HepG2 (cell line): ENCODE measurements around the gene NUP93. TPM values are rescaled to one million over a fixed set of nuclear protein-coding genes. Genes with fewer than 3 reads are reported as not detected.

Experiments used
- ATAC-seq: fragments of 200-7000 bp; cut with Tn5 transposase; 3 replicates; pipeline ENCODE4 v1.9.1; 2020; ENCODE audit warnings: mild to moderate bottlenecking, moderate library complexity
- BruUV-seq: library from RNA; stranded (reverse); fragments of 400-500 nt; replicated peaks from 2 replicates; lab custom pipeline; 2021; lab: Mats Ljungman, UMichigan
- CTCF ChIA-PET: fragments of 300-600 bp; formaldehyde crosslinking; extraction: SDS; loops from one replicate; lab custom pipeline; 2021; ENCODE audit warnings: low total read pairs, inconsistent platforms, low intra/inter-chr PET ratio; lab: Yijun Ruan, JAX
- POLR2A ChIA-PET: fragments of 350-600 bp; sonication (Branson Sonifier 250); formaldehyde crosslinking; loops from one replicate; lab custom pipeline; 2020; ENCODE audit warnings: antibody characterized with exemption, inconsistent platforms; lab: Yijun Ruan, JAX
- DNase-seq: peaks from one replicate; pipeline ENCODE4 v3.0.0-alpha.2; 2015; ENCODE audit warnings: low spot score
- FAIRE-seq: peaks from 3 replicates; lab custom pipeline; 2011; peaks lifted over from hg19 to GRCh38; lab: Jason Lieb, UNC
- H2AFZ ChIP-seq: one replicate; pipeline ENCODE4 v1.6.1; 2011; ENCODE audit warnings: low read length, inconsistent platforms
- H3K27ac ChIP-seq: fragments of 300-600 bp; 3 replicates; pipeline ENCODE4 v1.8.0; 2011; ENCODE audit warnings: mixed run types, mild to moderate bottlenecking, mixed read lengths, low read length, inconsistent platforms; ENCODE audit not compliant: insufficient read depth; ENCODE audit errors: extremely low read length
- H3K27me3 ChIP-seq, 2 experiments: fragments of 200-600 bp in 1 of 2; 2 replicates in 1 of 2; 3 replicates in 1 of 2; pipeline versions ENCODE4 v1.6.0 to v1.8.0; 2011; ENCODE audit warnings: low read length in 2 of 2, mild to moderate bottlenecking in 2 of 2, moderate library complexity in 2 of 2, inconsistent platforms in 1 of 2; ENCODE audit not compliant: insufficient read depth in 2 of 2, control insufficient read depth in 1 of 2
- H3K36me3 ChIP-seq, 2 experiments: fragments of 200-600 bp in 1 of 2; replicated peaks in 1 of 2; 2 replicates in 1 of 2; 3 replicates in 1 of 2; pipeline versions ENCODE4 v1.5.1 to v1.8.0; 2011; ENCODE audit warnings: low read length in 2 of 2, inconsistent platforms in 1 of 2; ENCODE audit not compliant: insufficient read depth in 2 of 2, control insufficient read depth in 1 of 2
- H3K4me1 ChIP-seq: 2 replicates; pipeline ENCODE4 v1.5.1; 2012; ENCODE audit warnings: low read length, inconsistent platforms; ENCODE audit not compliant: insufficient read depth
- H3K4me2 ChIP-seq: 2 replicates; pipeline ENCODE4 v1.6.0; 2011; ENCODE audit warnings: low read depth, low read length, inconsistent platforms
- H3K4me3 ChIP-seq, 3 experiments: fragments of 200-600 bp in 1 of 3; sonication (generic), shearing (Covaris generic) in 1 of 3; replicated peaks in 1 of 3; 2 replicates each; pipeline ENCODE4 v1.5.1; 2011 to 2016; ENCODE audit warnings: low read length in 3 of 3, inconsistent platforms in 2 of 3, low read depth in 2 of 3, mild to moderate bottlenecking in 2 of 3, control low read depth in 1 of 3, mixed read lengths in 1 of 3; ENCODE audit not compliant: insufficient read depth in 1 of 3
- H3K79me2 ChIP-seq: one replicate; pipeline ENCODE4 v1.6.1; 2011; ENCODE audit warnings: low read length, inconsistent platforms; ENCODE audit not compliant: insufficient read depth
- H3K9ac ChIP-seq: 2 replicates; pipeline ENCODE4 v1.6.0; 2011; ENCODE audit warnings: mild to moderate bottlenecking, low read depth, low read length, inconsistent platforms; ENCODE audit not compliant: insufficient read depth
- H3K9me3 ChIP-seq: 2 replicates; pipeline ENCODE4 v1.5.1; 2012; ENCODE audit warnings: mild to moderate bottlenecking, low read length
- H4K20me1 ChIP-seq: 2 replicates; pipeline ENCODE4 v1.6.0; 2011; ENCODE audit warnings: inconsistent platforms, mild to moderate bottlenecking, low read length, moderate library complexity; ENCODE audit not compliant: insufficient read depth
- AKNA ChIP-seq: sonication (generic); formaldehyde crosslinking; IDR thresholded peaks from 2 replicates; pipeline ENCODE4 v1.4.0; 2020; ENCODE audit warnings: missing genetic modification reagents, borderline replicate concordance
- BRF2 ChIP-seq: sonication (generic); formaldehyde crosslinking; IDR thresholded peaks from 2 replicates; pipeline ENCODE4 v1.8.1; 2022; ENCODE audit warnings: mild to moderate bottlenecking, missing genetic modification reagents
- CREB1 ChIP-seq, 2 experiments: fragments of 450-650 bp in 1 of 2; IDR thresholded peaks; 2 replicates each; pipeline ENCODE4 v1.6.1; 2016 to 2017; ENCODE audit warnings: control low read depth in 1 of 2, mild to moderate bottlenecking in 1 of 2, missing compliant biosample characterization in 1 of 2, missing genetic modification characterization in 1 of 2
- HNRNPLL ChIP-seq: fragments of 200-400 bp; formaldehyde crosslinking; IDR thresholded peaks from 2 replicates; pipeline ENCODE4 v1.6.1; 2017; ENCODE audit warnings: mild to moderate bottlenecking, low read depth, low read length; ENCODE audit not compliant: poor library complexity, severe bottlenecking
- KAT7 ChIP-seq: IDR thresholded peaks from 2 replicates; pipeline ENCODE4 v1.6.1; 2018; ENCODE audit warnings: borderline replicate concordance, missing compliant biosample characterization
- MED8 ChIP-seq: sonication (generic); formaldehyde crosslinking; IDR thresholded peaks from 2 replicates; pipeline ENCODE4 v1.8.1; 2023; ENCODE audit warnings: mild to moderate bottlenecking, missing genetic modification reagents; ENCODE audit not compliant: insufficient replicate concordance
- TBX3 ChIP-seq: fragments of 450-650 bp; IDR thresholded peaks from 2 replicates; pipeline ENCODE4 v1.6.1; 2017; ENCODE audit warnings: antibody characterized with exemption, mild to moderate bottlenecking, inconsistent platforms, borderline replicate concordance
- THRA ChIP-seq: sonication (generic); formaldehyde crosslinking; IDR thresholded peaks from 2 replicates; pipeline ENCODE4 v1.4.0; 2020; ENCODE audit warnings: missing genetic modification reagents, borderline replicate concordance
- U2AF1 ChIP-seq: fragments of 200-400 bp; formaldehyde crosslinking; optimal IDR thresholded peaks from 2 replicates; pipeline ENCODE3; 2017; ENCODE audit warnings: mild to moderate bottlenecking, low read depth, low read length
- ZEB1 ChIP-seq: IDR thresholded peaks from 2 replicates; pipeline ENCODE4 v1.6.1; 2012; ENCODE audit warnings: mild to moderate bottlenecking, low read depth, inconsistent platforms; ENCODE audit not compliant: insufficient replicate concordance
- ZFP36L1 ChIP-seq: sonication (generic); formaldehyde crosslinking; IDR thresholded peaks from 2 replicates; pipeline ENCODE4 v1.8.0; 2022; ENCODE audit warnings: mild to moderate bottlenecking, missing genetic modification reagents, moderate library complexity
- ZFP37 ChIP-seq: sonication (generic); formaldehyde crosslinking; IDR thresholded peaks from 2 replicates; pipeline ENCODE4 v1.4.0; 2020; ENCODE audit warnings: missing genetic modification reagents, borderline replicate concordance
- ZNF121 ChIP-seq: sonication (generic); formaldehyde crosslinking; IDR thresholded peaks from 2 replicates; pipeline ENCODE4 v1.5.0; 2020; ENCODE audit warnings: mild to moderate bottlenecking, missing genetic modification reagents
- ZNF274 ChIP-seq: sonication (generic); formaldehyde crosslinking; IDR thresholded peaks from 2 replicates; pipeline ENCODE4 v1.5.1; 2020; ENCODE audit warnings: mild to moderate bottlenecking, missing genetic modification reagents
- ZNF550 ChIP-seq: sonication (generic); formaldehyde crosslinking; IDR thresholded peaks from 2 replicates; pipeline ENCODE4 v1.4.0; 2020; ENCODE audit warnings: mild to moderate bottlenecking, missing genetic modification reagents, borderline replicate concordance
- ZSCAN12 ChIP-seq: sonication (generic); formaldehyde crosslinking; IDR thresholded peaks from 2 replicates; pipeline ENCODE4 v1.9.0; 2021; ENCODE audit warnings: mild to moderate bottlenecking, missing genetic modification reagents
- WGBS: methylation state at CpG from one replicate; pipeline ENCODE4 v1.1.6; 2017; ENCODE audit warnings: low lambda C conversion rate; 5-methylcytosine and 5-hydroxymethylcytosine counted together
- in situ Hi-C: cut with HindIII; loops from 2 replicates; pipeline ENCODE4 v1.10.0; 2017; ENCODE audit warnings: low pct_unique_long_range_greater_than_20kb; ENCODE audit not compliant: extremely low pct_ligation_motif_present
- intact Hi-C: fragments of 100-400 bp; cut with micrococcal nuclease; formaldehyde crosslinking; loops from one replicate; pipeline ENCODE4 v1.10.0; 2022; ENCODE audit not compliant: unreplicated experiment
- polyA plus RNA-seq, 8 experiments: library from polyadenylated mRNA; depleted of rRNA in 3 of 8; stranded (reverse) in 7 of 8; unstranded in 1 of 8; fragments of >200 nt; fragmentation: Illumina TruSeq in 4 of 8; extraction: Trizol in 4 of 8; gene quantifications; 2 replicates each; pipeline versions ENCODE4 v1.2.1 to v1.2.3, GENCODE V29; 2011 to 2016; ENCODE audit warnings: low read depth in 4 of 8, missing spikeins in 1 of 8, mixed read lengths in 1 of 8; ENCODE audit not compliant: insufficient read depth in 1 of 8
- total RNA-seq, 5 experiments: library from RNA; depleted of rRNA; stranded (reverse); fragments of >200 nt; fragmentation: Illumina TruSeq; extraction: Trizol; gene quantifications; 2 replicates each; pipeline ENCODE4 v1.2.3, GENCODE V29; 2016; ENCODE audit warnings: low read depth in 1 of 5

The NUP93 gene
- total and polyA plus RNA-seq, 2 of the 13 experiments (the other 11 are each of a cell fraction or from before 2014, with no cell fraction given) = 58.5 to 140 TPM

GRCh38 chr16:56838622-56839337 lies 108.9 kb downstream of the NUP93 start:
- H3K4me1 ChIP-seq = peaks cover 76% of the 10 kb centered on the region
- no peak overlapping the region for H2AFZ ChIP-seq
- H3K79me2 ChIP-seq = no peaks in the 10 kb centered on the region
- peaks cover 14 to 57% of the 10 kb centered on the region in 2 experiments for H3K36me3 ChIP-seq
- H3K9ac ChIP-seq = peak overlapping the region; percentile 51
- ATAC-seq (peak; percentile 82), DNase-seq (peak; percentile 85), FAIRE-seq (peak; percentile 77)
- in situ Hi-C loops = no loop called here
- BruUV-seq = no TSS peak
- ChIA-PET POLR2A (interaction anchor here (1.2 to 3.7 kb wide), 7 partner anchors 9 to 93 kb away, joined by 3 to 44 read pairs (median 4); no protein-coding TSS in a partner anchor), CTCF (no interaction called here)
- no peaks in the 10 kb centered on the region for H3K9me3 ChIP-seq
- H4K20me1 ChIP-seq = no peaks in the 10 kb centered on the region
- intact Hi-C loops = loop anchor here (1.0 to 2.0 kb wide), 2 partner anchors 11 to 24 kb away; no protein-coding TSS in a partner anchor
- H3K27ac ChIP-seq = peak overlapping the region; percentile 75
- no peak overlapping the region for H3K4me3 ChIP-seq
- no peaks in the 10 kb centered on the region for H3K27me3 ChIP-seq
- 50% methylated on average over 9 of the region's 9 CpGs for WGBS
- H3K4me2 ChIP-seq = peak overlapping the region; percentile 39
- TF ChIP-seq ZFP37 = no peak
- no peak for TF ChIP-seq HNRNPLL
- TF ChIP-seq ZNF550 = no peak
- TF ChIP-seq MED8 (CRISPR knock-in tag) = no peak
- peak; percentile 70 for TF ChIP-seq ZNF121 (CRISPR knock-in tag)
- TF ChIP-seq U2AF1 = no peak
- peak; percentile 41; the same call in 1 of the 2 replicates for TF ChIP-seq TBX3
- TF ChIP-seq KAT7 (CRISPR knock-in tag) = no peak
- no peak for TF ChIP-seq AKNA (CRISPR knock-in tag)
- TF ChIP-seq ZNF274 = no peak
- TF ChIP-seq ZEB1 = peak; percentile 17
- TF ChIP-seq ZSCAN12 (CRISPR knock-in tag) = no peak
- TF ChIP-seq THRA (CRISPR knock-in tag) = peak; percentile 15; the same call in 1 of the 2 replicates
- TF ChIP-seq CREB1 (IDR thresholded peaks at IDR 0.05) = no peak
- no peak for TF ChIP-seq CREB1 (CRISPR knock-in tag; IDR thresholded peaks at IDR 0.05)
- TF ChIP-seq ZFP36L1 (CRISPR knock-in tag) = no peak
- TF ChIP-seq BRF2 (CRISPR knock-in tag) = no peak
